Nephron (organoid): Measurements from ENCODE around the gene CSNK2A2.
A peak's percentile ranks its signal among the peaks of the same experiment; 100 is the strongest.

Experiments
- H3K27ac Mint-ChIP-seq, 3 experiments: 2 replicates each; pipeline ENCODE4 v1.8.0; 2020; ENCODE audit warnings: mixed read lengths in 3 of 3, mild to moderate bottlenecking in 2 of 3, moderate library complexity in 1 of 3
- H3K27me3 Mint-ChIP-seq: 2 replicates; pipeline ENCODE4 v1.8.0; 2021; ENCODE audit warnings: low read depth, mild to moderate bottlenecking, moderate library complexity, mixed read lengths
- H3K36me3 Mint-ChIP-seq: 2 replicates; pipeline ENCODE4 v1.8.0; 2020; ENCODE audit warnings: low read depth, mixed read lengths
- H3K4me1 Mint-ChIP-seq: 2 replicates; pipeline ENCODE4 v1.8.0; 2020; ENCODE audit warnings: mixed read lengths
- H3K4me3 Mint-ChIP-seq, 3 experiments: 2 replicates each; pipeline ENCODE4 v1.8.0; 2020; ENCODE audit warnings: mild to moderate bottlenecking in 3 of 3, mixed read lengths in 3 of 3, moderate library complexity in 2 of 3
- H3K9me3 Mint-ChIP-seq: 2 replicates; pipeline ENCODE4 v1.8.0; 2020; ENCODE audit warnings: mixed read lengths
- TF ChIP-seq, protein P1 (sequence below), 3 experiments: fragments of 200-600 bp; sonication (generic); IDR thresholded peaks; one replicate each; pipeline ENCODE4 v1.5.0; 2021; ENCODE audit warnings: antibody characterized with exemption in 3 of 3; ENCODE audit not compliant: unreplicated experiment in 3 of 3

Gene CSNK2A2

DNA sequence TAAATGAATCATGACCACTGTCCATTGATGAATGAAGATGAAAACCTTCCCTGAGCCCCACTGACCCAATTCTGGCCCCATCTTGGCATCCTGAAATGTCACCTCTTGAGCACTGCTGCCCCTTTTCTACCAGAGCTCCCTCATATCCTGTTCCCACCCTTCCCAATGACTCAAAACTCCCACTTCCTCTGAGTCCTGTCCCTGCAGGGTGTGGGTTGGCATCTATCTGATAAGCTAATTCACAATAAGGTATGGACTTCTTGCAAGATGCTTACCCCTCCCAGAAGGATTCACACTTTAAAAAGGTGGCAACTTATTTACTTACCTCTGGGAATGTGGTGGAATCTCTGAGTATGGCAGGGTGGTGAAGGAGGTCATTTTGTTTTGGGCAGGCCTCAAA, 13.3 kb upstream of the CSNK2A2 start:
- no peak overlapping the region for H3K27ac Mint-ChIP-seq
- no peaks in the 10 kb centered on the region for H3K36me3 Mint-ChIP-seq

DNA sequence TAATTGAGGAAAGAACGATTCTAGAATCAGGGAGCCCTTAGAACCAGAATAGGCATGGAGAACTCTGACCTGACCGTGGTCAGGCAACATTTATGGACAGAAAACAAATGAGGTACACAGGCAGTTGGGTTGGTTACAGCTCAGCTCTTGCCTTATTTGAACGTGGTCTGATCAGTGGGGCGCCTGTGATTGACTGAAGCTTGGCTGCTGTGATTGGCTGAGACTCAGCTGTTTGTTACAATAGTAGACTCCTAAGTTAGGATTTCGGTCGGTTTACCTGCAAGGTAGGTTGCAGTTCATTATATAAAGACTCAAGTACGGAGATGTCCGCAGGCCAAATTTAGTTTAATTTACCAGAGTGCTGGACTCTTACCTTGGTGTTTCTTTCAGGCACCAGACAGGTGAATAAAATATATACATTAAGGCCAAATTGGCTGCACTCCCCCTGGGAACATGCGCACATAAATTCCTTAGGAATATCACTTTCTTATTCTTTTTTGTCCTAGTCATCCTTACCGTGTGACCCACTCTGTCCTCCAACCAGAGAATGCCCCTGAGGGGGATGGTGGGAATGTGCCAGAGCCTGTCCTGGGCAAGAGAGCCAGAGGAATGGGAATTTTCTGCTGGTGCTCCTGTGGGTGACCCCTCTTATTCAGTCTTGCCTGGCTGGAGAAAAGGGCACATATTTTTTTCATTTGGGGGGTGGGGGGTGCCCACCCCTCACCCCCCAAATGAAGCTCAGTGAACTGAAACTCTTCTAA, 7.5 kb upstream of the CSNK2A2 start:
- TF ChIP-seq, protein P1, sequence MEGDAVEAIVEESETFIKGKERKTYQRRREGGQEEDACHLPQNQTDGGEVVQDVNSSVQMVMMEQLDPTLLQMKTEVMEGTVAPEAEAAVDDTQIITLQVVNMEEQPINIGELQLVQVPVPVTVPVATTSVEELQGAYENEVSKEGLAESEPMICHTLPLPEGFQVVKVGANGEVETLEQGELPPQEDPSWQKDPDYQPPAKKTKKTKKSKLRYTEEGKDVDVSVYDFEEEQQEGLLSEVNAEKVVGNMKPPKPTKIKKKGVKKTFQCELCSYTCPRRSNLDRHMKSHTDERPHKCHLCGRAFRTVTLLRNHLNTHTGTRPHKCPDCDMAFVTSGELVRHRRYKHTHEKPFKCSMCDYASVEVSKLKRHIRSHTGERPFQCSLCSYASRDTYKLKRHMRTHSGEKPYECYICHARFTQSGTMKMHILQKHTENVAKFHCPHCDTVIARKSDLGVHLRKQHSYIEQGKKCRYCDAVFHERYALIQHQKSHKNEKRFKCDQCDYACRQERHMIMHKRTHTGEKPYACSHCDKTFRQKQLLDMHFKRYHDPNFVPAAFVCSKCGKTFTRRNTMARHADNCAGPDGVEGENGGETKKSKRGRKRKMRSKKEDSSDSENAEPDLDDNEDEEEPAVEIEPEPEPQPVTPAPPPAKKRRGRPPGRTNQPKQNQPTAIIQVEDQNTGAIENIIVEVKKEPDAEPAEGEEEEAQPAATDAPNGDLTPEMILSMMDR (IDR thresholded peaks at IDR 0.05; ENCODE audit: unreplicated experiment in 3 of 3) = no peak
- Mint-ChIP-seq H3K4me3 (no peak overlapping the region), H3K36me3 (no peaks in the 10 kb centered on the region), H3K4me1 (no peaks in the 10 kb centered on the region), H3K9me3 (no peaks in the 10 kb centered on the region), H3K27ac (no peak overlapping the region), H3K27me3 (peaks cover 29% of the 10 kb centered on the region)

More for the DNA sequence above, 13.3 kb upstream of the CSNK2A2 start:
- H3K4me1 Mint-ChIP-seq = no peaks in the 10 kb centered on the region
- H3K9me3 Mint-ChIP-seq = no peaks in the 10 kb centered on the region
- H3K4me3 Mint-ChIP-seq = no peak overlapping the region
- peaks cover 31% of the 10 kb centered on the region for H3K27me3 Mint-ChIP-seq
- TF ChIP-seq, protein P1 (IDR thresholded peaks at IDR 0.05; ENCODE audit: unreplicated experiment in 3 of 3) = no peak

DNA sequence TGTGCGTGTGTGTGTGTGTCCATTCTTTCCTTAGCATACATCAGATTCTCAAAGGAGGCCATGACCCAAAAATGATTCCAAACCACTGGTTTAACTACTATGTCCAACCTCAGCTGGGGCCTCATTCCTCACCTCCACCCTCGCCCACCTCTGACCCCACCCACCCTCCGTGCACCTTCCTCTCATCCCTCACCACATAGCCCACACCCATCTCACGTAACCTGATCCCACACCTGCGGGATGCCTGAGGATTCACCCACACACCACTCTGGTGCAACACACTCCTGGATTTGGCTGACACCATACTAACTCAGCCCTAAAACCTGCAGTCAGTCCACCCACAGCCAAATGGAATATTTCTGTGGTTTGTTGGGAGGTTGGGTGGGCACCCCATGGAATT, 3.3 kb upstream of the CSNK2A2 start:
- Mint-ChIP-seq H3K4me1 (peaks cover 9% of the 10 kb centered on the region), H3K36me3 (peaks cover 7% of the 10 kb centered on the region), H3K4me3 (no peak overlapping the region), H3K27me3 (peaks cover 20% of the 10 kb centered on the region), H3K27ac (no peak overlapping the region), H3K9me3 (no peaks in the 10 kb centered on the region)
- TF ChIP-seq, protein P1 (IDR thresholded peaks at IDR 0.05; ENCODE audit: unreplicated experiment in 3 of 3) = no peak

DNA sequence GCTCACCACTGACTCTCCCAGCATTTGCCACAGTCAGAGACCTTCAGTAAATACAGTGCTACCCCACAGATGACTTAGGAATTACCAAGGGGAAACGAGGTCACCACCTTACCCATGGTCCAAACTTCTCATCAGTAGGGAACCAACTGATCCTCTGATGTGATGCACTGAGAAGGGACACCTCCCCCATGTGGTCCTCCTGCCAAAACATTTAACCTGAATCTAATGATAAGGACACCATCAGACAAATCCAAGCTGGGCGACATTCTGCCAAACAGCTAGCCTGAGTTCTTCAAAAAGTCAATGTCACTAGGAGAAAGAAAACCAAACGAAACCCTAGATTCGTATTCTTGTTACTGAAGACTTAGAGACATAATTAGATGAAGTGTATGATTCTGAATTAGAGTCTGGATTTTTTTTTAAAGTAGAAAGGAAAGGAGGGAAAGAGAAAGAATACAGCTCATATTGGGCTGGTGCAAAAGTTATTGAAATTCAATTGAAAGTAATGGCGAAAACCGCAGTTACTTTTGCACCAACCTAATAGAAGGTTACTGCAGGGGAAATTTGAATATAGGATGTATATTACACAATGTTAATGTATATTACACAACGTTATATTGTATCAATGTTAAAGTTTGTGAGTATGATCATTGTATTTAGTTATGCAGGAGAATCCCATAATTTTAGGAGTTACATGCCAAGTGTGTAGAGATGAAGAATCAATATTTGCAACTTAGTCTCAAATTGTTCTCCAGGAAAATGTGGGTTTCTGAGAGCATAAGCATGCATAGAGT, 2.3 kb upstream of the CSNK2A2 start:
- no peaks in the 10 kb centered on the region for H3K9me3 Mint-ChIP-seq
- H3K27ac Mint-ChIP-seq = no peak overlapping the region
- peaks cover 19% of the 10 kb centered on the region for H3K4me1 Mint-ChIP-seq
- H3K36me3 Mint-ChIP-seq = peaks cover 16% of the 10 kb centered on the region
- H3K4me3 Mint-ChIP-seq = peak overlapping the region; percentile 87 to 90 (median 88)
- peaks cover 20% of the 10 kb centered on the region for H3K27me3 Mint-ChIP-seq
- TF ChIP-seq, protein P1 (IDR thresholded peaks at IDR 0.05; ENCODE audit: unreplicated experiment in 3 of 3) = no peak

DNA sequence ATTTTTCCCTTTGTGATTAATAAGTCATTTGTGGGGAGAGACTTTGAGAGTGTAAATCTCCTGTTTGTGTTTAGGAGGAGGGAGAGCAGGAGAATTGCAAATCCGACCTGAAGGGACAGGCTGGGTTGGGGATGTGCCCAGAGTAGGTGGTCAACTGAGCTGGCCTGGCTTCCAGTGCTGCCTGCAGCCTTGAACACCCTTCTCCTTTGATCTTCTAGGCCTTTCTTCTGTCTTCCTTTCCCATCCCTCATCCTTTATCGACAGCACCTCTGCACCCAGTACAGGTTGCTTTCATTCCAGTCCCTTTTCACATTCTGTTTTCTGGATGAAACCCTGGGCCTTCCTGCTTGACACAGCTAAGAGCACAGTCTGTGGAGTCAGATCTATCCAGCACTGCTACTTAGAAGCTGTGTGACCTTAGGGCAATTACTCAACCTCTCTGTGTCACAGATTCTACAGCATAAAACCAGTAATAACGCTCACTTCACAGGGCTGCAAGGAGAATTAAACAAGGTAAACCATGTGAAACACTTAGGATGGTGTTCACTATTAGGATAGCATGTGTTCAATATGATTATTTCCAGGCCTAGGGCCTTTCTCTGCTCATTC, 1.0 kb upstream of the CSNK2A2 start:
- peak overlapping the region in 1 of 3 experiments; percentile 33 for H3K27ac Mint-ChIP-seq
- TF ChIP-seq, protein P1 (IDR thresholded peaks at IDR 0.05; ENCODE audit: unreplicated experiment in 3 of 3) = no peak
- peaks cover 16% of the 10 kb centered on the region for H3K27me3 Mint-ChIP-seq
- peak overlapping the region; percentile 87 to 90 (median 88) for H3K4me3 Mint-ChIP-seq
- H3K36me3 Mint-ChIP-seq = peaks cover 22% of the 10 kb centered on the region
- no peaks in the 10 kb centered on the region for H3K9me3 Mint-ChIP-seq
- H3K4me1 Mint-ChIP-seq = peaks cover 20% of the 10 kb centered on the region
